Transverse colon (tissue), 4 donors: ENCODE data around the gene MSI2. TPM values are rescaled to one million over a fixed set of nuclear protein-coding genes. Genes with fewer than 3 reads are reported as not detected.

Experiments
- DNase-seq: peaks from one replicate; pipeline ENCODE4 v3.0.0-alpha.2; 2019
- H3K27ac ChIP-seq, 4 donors: fragments of 200-600 bp; sonication (generic); 2 replicates each; pipeline ENCODE4 v1.5.1; 2016 to 2018; ENCODE audit warnings: inconsistent platforms in 4 of 4
- H3K27me3 ChIP-seq: fragments of 200-600 bp; sonication (generic); 2 replicates; pipeline ENCODE4 v1.5.1; 2017; ENCODE audit warnings: inconsistent platforms
- H3K36me3 ChIP-seq, 4 donors: fragments of 200-600 bp; sonication (generic); 2 replicates each; pipeline ENCODE4 v1.5.1; 2017 to 2019; ENCODE audit warnings: inconsistent platforms in 4 of 4
- H3K4me1 ChIP-seq, 4 donors: fragments of 200-600 bp; sonication (generic); 2 replicates each; pipeline ENCODE4 v1.5.1; 2017 to 2020; ENCODE audit warnings: inconsistent platforms in 4 of 4
- H3K4me3 ChIP-seq, 4 donors: fragments of 200-600 bp; sonication (generic); 1 replicate in 1 of 4; 2 replicates in 3 of 4; pipeline versions ENCODE4 v1.5.1 to v1.6.1; 2017 to 2019; ENCODE audit warnings: inconsistent platforms in 4 of 4
- H3K9me3 ChIP-seq, 2 donors: fragments of 200-600 bp; sonication (generic); 2 replicates each; pipeline ENCODE4 v1.5.1; 2017 to 2019; ENCODE audit warnings: inconsistent platforms in 2 of 2
- EP300 ChIP-seq: sonication (generic); formaldehyde crosslinking; IDR thresholded peaks from one replicate; pipeline ENCODE4 v1.6.1; 2017; ENCODE audit warnings: antibody characterized with exemption, low read depth
- POLR2A ChIP-seq: fragments of 450-650 bp; IDR thresholded peaks from one replicate; pipeline ENCODE4 v1.6.1; 2016; ENCODE audit warnings: antibody characterized with exemption, mild to moderate bottlenecking, moderate library complexity
- POLR2AphosphoS5 ChIP-seq, 3 donors: sonication (generic); formaldehyde crosslinking; IDR thresholded peaks; one replicate each; pipeline ENCODE4 v1.6.1; 2016; ENCODE audit warnings: antibody characterized with exemption in 3 of 3
- WGBS, 2 donors: methylation state at CpG; one replicate each; pipeline ENCODE4 v1.1.5; 2018; ENCODE audit warnings: low coverage in 1 of 2; 5-methylcytosine and 5-hydroxymethylcytosine counted together
- in situ Hi-C, 4 donors: fragments of 200-750 bp; cut with MboI; loops; one replicate each; pipeline versions ENCODE4 v1.15.0 to v1.15.1; 2017; ENCODE audit warnings: low sequenced_read_pairs in 3 of 4, low pct_ligation_motif_present in 1 of 4, low pct_unique_long_range_greater_than_20kb in 1 of 4
- intact Hi-C: fragments of 100-400 bp; cut with DNase I; formaldehyde crosslinking; loops from one replicate; pipeline ENCODE4 v1.15.1; 2023; ENCODE audit warnings: low total_unique reads
- total RNA-seq, 4 donors: library from RNA; depleted of rRNA; stranded (reverse); fragments of >200 nt; gene quantifications; one replicate each; pipeline ENCODE4 v1.1.0, GENCODE V29; 2016
- TF ChIP-seq, protein P1 (sequence below), 5 experiments: fragments of 200-600 bp in 3 of 5; fragments of 450-650 bp in 2 of 5; sonication (generic) in 3 of 5; IDR thresholded peaks; 1 replicate in 2 of 5; 2 replicates in 3 of 5; pipeline ENCODE4 v1.5.1; 2016 to 2017; ENCODE audit warnings: antibody characterized with exemption in 5 of 5, inconsistent platforms in 3 of 5, mild to moderate bottlenecking in 2 of 5, moderate library complexity in 1 of 5

MSI2 gene
- total RNA-seq, 4 donors from 2014 or later, result 20.6 to 36.0 (median 29.3) TPM

DNA sequence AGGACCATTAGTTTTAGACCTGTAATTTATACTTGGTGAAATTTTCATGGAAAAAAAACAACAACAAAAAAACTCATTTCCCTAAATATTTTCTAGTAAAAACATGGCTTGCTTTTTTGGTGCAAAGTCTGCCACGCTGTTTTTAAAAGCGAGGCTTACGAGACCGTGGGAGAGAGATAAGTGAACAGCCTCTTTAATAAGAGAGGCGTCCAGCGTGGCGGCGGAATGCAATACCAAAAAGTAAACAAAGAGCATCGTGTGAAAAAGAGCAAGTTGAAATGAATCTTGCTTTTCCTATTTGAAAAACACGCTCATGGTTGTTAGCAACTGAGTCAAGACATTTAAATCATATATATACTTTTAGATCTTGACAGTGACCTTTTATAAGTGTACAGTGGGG, 10.5 kb upstream of the MSI2 start:
- Histone ChIP-seq H3K27ac (no peak overlapping the region), H3K27me3 (no peaks in the 10 kb centered on the region), H3K36me3 (no peaks in the 10 kb centered on the region), H3K9me3 (no peaks in the 10 kb centered on the region), H3K4me1 (no peaks in the 10 kb centered on the region), H3K4me3 (no peak overlapping the region)
- DNase-seq, result no peak
- in situ Hi-C loops (loop anchor here (10.0 to 25.0 kb wide), 4 partner anchors 419 to 499 kb away; partner anchors contain the start of gene CCDC182 (in 2 of the 4)), intact Hi-C loops (no loop called here)
- TF ChIP-seq, protein P1, sequence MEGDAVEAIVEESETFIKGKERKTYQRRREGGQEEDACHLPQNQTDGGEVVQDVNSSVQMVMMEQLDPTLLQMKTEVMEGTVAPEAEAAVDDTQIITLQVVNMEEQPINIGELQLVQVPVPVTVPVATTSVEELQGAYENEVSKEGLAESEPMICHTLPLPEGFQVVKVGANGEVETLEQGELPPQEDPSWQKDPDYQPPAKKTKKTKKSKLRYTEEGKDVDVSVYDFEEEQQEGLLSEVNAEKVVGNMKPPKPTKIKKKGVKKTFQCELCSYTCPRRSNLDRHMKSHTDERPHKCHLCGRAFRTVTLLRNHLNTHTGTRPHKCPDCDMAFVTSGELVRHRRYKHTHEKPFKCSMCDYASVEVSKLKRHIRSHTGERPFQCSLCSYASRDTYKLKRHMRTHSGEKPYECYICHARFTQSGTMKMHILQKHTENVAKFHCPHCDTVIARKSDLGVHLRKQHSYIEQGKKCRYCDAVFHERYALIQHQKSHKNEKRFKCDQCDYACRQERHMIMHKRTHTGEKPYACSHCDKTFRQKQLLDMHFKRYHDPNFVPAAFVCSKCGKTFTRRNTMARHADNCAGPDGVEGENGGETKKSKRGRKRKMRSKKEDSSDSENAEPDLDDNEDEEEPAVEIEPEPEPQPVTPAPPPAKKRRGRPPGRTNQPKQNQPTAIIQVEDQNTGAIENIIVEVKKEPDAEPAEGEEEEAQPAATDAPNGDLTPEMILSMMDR (IDR thresholded peaks at IDR 0.05), result no peak
- no peak for TF ChIP-seq POLR2AphosphoS5 (IDR thresholded peaks at IDR 0.05)
- no peak for TF ChIP-seq POLR2A
- TF ChIP-seq EP300, result no peak
- 81 to 93% methylated on average over 3 to 10 of the region's 10 CpGs for WGBS, 2 donors

DNA sequence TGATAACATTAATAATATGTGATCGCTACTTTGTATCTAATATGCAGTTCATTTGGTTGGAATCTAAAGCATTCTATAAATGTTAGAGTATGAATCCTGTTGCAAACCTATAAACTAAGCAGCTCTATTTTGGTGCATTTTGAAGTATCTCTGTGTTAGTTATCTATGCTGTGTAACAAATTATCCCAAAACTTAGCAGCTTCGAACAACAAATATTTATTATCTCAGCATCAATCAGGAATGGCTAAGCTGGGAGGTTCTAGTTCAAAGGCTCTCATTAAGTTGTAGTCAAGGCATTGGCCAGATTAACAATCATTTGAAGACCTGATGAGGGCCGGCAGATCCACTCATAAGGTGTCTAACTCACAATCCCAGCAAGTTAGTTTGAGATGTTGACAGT, 10.1 kb upstream of the MSI2 start:
- Histone ChIP-seq H3K27ac (no peak overlapping the region), H3K27me3 (no peaks in the 10 kb centered on the region)
- in situ Hi-C loops, result loop anchor here (10.0 to 25.0 kb wide), 4 partner anchors 419 to 499 kb away; partner anchors contain the start of gene CCDC182 (in 2 of the 4)

DNA sequence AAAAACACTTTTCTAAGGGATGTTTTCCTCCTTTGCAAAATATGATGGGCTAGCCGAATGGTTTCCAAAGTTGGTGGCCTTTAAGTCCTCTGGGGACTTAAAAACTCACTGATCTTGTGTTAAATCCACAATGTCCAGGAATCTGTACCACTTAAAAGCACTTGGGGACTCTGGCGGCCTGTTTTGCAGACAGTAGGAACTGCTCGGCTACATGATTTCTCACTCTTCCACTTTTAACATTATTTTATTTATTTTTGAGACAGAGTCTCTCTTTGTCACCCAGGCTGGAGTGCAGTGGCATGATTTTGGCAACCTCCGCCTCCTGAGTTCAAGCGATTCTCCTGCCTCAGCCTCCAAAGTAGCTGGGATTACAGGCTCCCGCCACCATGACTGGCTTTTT, 9.1 kb upstream of the MSI2 start:
- no peak for DNase-seq
- Histone ChIP-seq H3K27ac (no peak overlapping the region), H3K36me3 (no peaks in the 10 kb centered on the region), H3K9me3 (peaks cover 0 to 7% of the 10 kb centered on the region in 2 donors), H3K27me3 (no peaks in the 10 kb centered on the region), H3K4me1 (no peaks in the 10 kb centered on the region), H3K4me3 (no peak overlapping the region)
- intact Hi-C loops, result no loop called here
- TF ChIP-seq POLR2AphosphoS5 (IDR thresholded peaks at IDR 0.05) (no peak), EP300 (no peak), POLR2A (no peak)
- TF ChIP-seq, protein P1 (IDR thresholded peaks at IDR 0.05), result no peak
- in situ Hi-C loops, result loop anchor here (10.0 to 25.0 kb wide), 4 partner anchors 418 to 498 kb away; partner anchors contain the start of gene CCDC182 (in 2 of the 4)
- 92 to 100% methylated on average over 2 to 6 of the region's 6 CpGs for WGBS, 2 donors

More for the DNA sequence above, 10.1 kb upstream of the MSI2 start:
- 89 to 100% methylated on average over 2 to 3 of the region's 3 CpGs for WGBS, 2 donors
- intact Hi-C loops, result no loop called here
- H3K4me1 ChIP-seq, result no peaks in the 10 kb centered on the region
- H3K36me3 ChIP-seq, result no peaks in the 10 kb centered on the region
- H3K4me3 ChIP-seq, result no peak overlapping the region
- TF ChIP-seq POLR2AphosphoS5 (IDR thresholded peaks at IDR 0.05) (no peak), POLR2A (no peak), EP300 (no peak)
- TF ChIP-seq, protein P1 (IDR thresholded peaks at IDR 0.05), result no peak
- peaks cover 0 to 3% of the 10 kb centered on the region in 2 donors for H3K9me3 ChIP-seq
- DNase-seq, result no peak

DNA sequence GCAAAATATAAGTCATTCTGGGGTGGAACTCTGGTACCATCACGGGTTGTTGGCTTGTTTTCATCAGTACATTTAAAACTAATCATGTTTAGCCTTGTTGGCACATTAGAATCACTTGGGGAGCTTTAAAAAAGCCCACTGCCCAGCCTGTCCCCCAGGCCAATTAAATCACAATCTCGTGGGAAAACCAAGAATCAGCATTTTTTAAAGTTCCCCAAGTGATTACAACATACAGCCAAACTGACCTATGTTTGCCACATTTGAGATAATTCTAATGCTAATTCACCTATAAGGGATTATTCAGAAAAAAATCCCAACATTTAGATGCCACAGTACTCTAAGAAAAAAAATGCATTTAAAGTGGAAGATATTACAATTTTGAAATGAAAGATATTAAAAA, 8.4 kb upstream of the MSI2 start:
- DNase-seq, result no peak
- intact Hi-C loops, result no loop called here
- no peaks in the 10 kb centered on the region for H3K27me3 ChIP-seq
- H3K27ac ChIP-seq, result no peak overlapping the region
- H3K4me1 ChIP-seq, result no peaks in the 10 kb centered on the region
- TF ChIP-seq POLR2A, result no peak
- TF ChIP-seq, protein P1 (IDR thresholded peaks at IDR 0.05), result no peak
- TF ChIP-seq EP300, result no peak
- no peak for TF ChIP-seq POLR2AphosphoS5 (IDR thresholded peaks at IDR 0.05)
- in situ Hi-C loops, result loop anchor here (10.0 to 25.0 kb wide), 4 partner anchors 417 to 497 kb away; partner anchors contain the start of gene CCDC182 (in 2 of the 4)
- peaks cover 0 to 7% of the 10 kb centered on the region in 2 donors for H3K9me3 ChIP-seq
- no peaks in the 10 kb centered on the region for H3K36me3 ChIP-seq
- H3K4me3 ChIP-seq, result no peak overlapping the region
- 17 to 65% methylated on average over 1 to 2 of the region's 2 CpGs for WGBS, 2 donors
